ENCODE measurements around the gene FNDC10. TPM values are rescaled to one million over a fixed set of nuclear protein-coding genes. Genes with fewer than 3 reads are reported as not detected.

FNDC10 gene
- total RNA-seq, 2 experiments from 2014 or later = 1.7 to 1.9 TPM

DNA sequence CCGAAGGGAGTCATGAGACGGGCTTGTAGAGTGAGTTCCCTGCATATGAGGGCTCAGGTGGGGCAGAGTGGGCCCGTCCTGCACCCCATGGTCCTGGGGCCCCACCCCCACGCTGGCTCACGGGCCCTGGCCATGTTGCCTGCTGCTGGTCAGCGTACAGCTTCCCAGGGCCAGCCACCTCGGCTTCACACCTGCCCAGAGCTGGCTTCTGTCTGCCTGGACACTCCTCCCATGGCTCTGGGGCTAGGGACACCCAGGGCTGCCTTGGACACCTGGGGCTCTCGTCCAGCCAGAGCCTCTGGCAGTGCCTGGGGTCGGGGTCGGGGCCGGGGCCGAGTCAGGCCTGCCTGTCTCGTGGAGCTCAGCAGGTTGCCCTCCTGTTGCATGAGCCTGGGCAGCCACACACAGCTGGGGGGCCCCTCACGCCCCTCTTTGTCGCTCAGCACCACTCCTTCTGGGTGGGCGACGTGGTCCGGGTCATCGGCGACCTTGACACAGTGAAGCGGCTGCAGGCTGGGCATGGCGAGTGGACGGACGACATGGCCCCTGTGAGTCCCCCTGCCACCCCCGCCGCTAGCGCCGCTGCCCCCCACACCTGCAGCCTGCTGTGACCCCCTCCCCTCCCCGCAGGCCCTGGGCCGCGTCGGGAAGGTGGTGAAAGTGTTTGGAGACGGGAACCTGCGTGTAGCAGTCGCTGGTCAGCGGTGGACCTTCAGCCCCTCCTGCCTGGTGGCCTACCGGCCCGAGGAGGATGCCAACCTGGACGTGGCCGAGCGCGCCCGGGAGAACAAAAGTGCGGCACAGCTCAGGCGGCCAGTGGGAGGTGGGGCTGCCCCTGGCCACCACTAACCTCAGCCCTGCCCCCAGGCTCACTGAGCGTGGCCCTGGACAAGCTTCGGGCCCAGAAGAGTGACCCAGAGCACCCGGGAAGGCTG lies 26.5 kb upstream of the FNDC10 start:
- ATAC-seq (no peak), DNase-seq (no peak)
- intact Hi-C loops (cut with DNase I, micrococcal nuclease) = no loop called here
- ChIA-PET CTCF (interaction anchor here (0.6 kb wide), 1 partner anchor 28 kb away, joined by 3 read pairs; no protein-coding TSS in a partner anchor), POLR2A (interaction anchor here (0.5 kb wide), 1 partner anchor 61 kb away, joined by 4 read pairs; no protein-coding TSS in a partner anchor)
- Mint-ChIP-seq H3K27me3 (peaks cover 3% of the 10 kb centered on the region), H3K27ac (no peak overlapping the region), H3K4me3 (no peak overlapping the region), H3K36me3 (ENCODE audit: low read depth) (peaks cover 2% of the 10 kb centered on the region), H3K4me1 (peaks cover 6% of the 10 kb centered on the region), H3K9me3 (ENCODE audit: low read depth) (no peaks in the 10 kb centered on the region)

DNA sequence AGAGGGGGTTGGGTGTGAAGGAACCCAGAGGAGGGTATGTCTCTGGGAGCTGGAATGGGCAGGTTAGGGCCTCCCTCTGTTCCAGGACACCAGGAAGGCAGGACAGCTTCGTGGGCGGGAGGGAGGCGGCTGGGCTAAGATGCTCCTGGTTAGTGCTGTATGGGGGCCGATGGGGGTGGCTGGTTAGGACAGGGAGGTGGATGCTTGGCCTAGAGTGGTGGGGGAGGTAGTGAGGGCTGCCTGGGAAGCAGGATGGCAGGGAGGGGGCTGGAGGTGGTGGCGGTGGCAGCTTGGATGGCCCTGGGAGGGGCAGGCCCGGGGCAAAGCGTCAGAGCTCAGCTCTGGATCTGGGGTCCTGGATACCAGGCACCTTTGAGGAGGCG lies 25.9 kb upstream of the FNDC10 start:
- Mint-ChIP-seq H3K4me1 (peaks cover 5% of the 10 kb centered on the region), H3K36me3 (ENCODE audit: low read depth) (peaks cover 2% of the 10 kb centered on the region), H3K4me3 (no peak overlapping the region), H3K27ac (no peak overlapping the region), H3K27me3 (peaks cover 2% of the 10 kb centered on the region), H3K9me3 (ENCODE audit: low read depth) (no peaks in the 10 kb centered on the region)
- CTCF ChIA-PET = interaction anchor here (0.6 kb wide), 1 partner anchor 29 kb away, joined by 3 read pairs; no protein-coding TSS in a partner anchor
- DNase-seq (no peak), ATAC-seq (no peak)
- POLR2A ChIA-PET = no interaction called here
- intact Hi-C loops (cut with DNase I, micrococcal nuclease) = no loop called here

GRCh38 chr1:1625404-1625775 lies 25.5 kb upstream of the FNDC10 start:
- peaks cover 2% of the 10 kb centered on the region for H3K27me3 Mint-ChIP-seq
- H3K4me3 Mint-ChIP-seq = no peak overlapping the region
- H3K4me1 Mint-ChIP-seq = peaks cover 5% of the 10 kb centered on the region
- CTCF ChIA-PET = interaction anchor here (0.6 kb wide), 1 partner anchor 29 kb away, joined by 3 read pairs; no protein-coding TSS in a partner anchor
- intact Hi-C loops (cut with DNase I, micrococcal nuclease) = no loop called here
- DNase-seq = no peak
- POLR2A ChIA-PET = no interaction called here
- no peaks in the 10 kb centered on the region for H3K9me3 Mint-ChIP-seq (ENCODE audit: low read depth)
- no peak for ATAC-seq
- no peak overlapping the region for H3K27ac Mint-ChIP-seq
- H3K36me3 Mint-ChIP-seq (ENCODE audit: low read depth) = peaks cover 2% of the 10 kb centered on the region

DNA sequence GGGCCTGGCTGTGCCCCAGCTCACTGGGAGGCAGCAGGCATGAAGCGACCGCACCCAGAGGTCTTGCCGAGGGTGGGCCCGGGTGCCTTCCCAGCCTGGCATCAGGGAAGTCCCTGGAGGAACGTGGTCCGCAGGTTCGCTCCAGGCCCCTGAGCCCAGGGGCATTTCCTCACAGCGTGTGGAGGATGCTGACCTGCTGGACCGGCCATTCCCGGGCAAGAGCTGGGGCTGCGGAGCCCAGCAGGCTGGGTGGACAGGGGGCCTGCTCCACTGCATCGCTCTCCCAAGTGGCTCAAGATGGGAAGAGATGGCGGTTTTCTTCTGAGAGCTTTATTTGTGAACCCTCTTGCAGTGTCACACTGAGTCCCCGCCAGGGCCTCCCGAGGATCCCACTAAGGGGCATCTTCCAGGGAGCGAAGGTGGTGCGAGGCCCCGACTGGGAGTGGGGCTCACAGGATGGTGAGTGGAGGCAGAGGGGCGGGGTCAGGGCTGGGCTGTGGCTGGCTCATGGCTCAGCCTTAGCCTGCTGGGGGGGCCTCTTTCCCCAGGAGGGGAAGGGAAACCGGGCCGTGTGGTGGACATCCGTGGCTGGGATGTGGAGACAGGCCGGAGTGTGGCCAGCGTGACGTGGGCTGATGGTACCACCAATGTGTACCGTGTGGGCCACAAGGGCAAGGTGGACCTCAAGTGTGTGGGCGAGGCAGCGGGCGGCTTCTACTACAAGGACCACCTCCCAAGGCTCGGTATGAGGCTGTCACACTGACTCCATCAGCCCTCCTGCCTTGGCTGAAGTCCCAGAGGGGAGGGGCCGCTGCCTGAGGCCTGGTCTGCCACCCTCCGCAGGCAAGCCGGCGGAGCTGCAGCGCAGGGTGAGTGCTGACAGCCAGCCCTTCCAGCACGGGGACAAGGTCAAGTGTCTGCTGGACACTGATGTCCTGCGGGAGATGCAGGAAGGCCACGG lies 24.8 kb upstream of the FNDC10 start:
- intact Hi-C loops (cut with DNase I, micrococcal nuclease) = no loop called here
- no peak overlapping the region for H3K27ac Mint-ChIP-seq
- no peaks in the 10 kb centered on the region for H3K27me3 Mint-ChIP-seq
- H3K36me3 Mint-ChIP-seq (ENCODE audit: low read depth) = no peaks in the 10 kb centered on the region
- no peak overlapping the region for H3K4me3 Mint-ChIP-seq
- DNase-seq (no peak), ATAC-seq (no peak)
- ChIA-PET CTCF (no interaction called here), POLR2A (no interaction called here)
- H3K9me3 Mint-ChIP-seq (ENCODE audit: low read depth) = no peaks in the 10 kb centered on the region
- peaks cover under 1% of the 10 kb centered on the region for H3K4me1 Mint-ChIP-seq

GRCh38 chr1:1623631-1624442 lies 23.9 kb upstream of the FNDC10 start:
- H3K27ac Mint-ChIP-seq = no peak overlapping the region
- H3K4me1 Mint-ChIP-seq = no peaks in the 10 kb centered on the region
- no peaks in the 10 kb centered on the region for H3K36me3 Mint-ChIP-seq (ENCODE audit: low read depth)
- no peak overlapping the region for H3K4me3 Mint-ChIP-seq
- DNase-seq (no peak), ATAC-seq (no peak)
- H3K9me3 Mint-ChIP-seq (ENCODE audit: low read depth) = no peaks in the 10 kb centered on the region
- no peaks in the 10 kb centered on the region for H3K27me3 Mint-ChIP-seq
- ChIA-PET CTCF (no interaction called here), POLR2A (interaction anchor here (0.6 kb wide), 1 partner anchor 392 kb away, joined by 3 read pairs; the partner anchor contains the start of genes B3GALT6 and SDF4)
- intact Hi-C loops (cut with DNase I, micrococcal nuclease) = no loop called here

DNA sequence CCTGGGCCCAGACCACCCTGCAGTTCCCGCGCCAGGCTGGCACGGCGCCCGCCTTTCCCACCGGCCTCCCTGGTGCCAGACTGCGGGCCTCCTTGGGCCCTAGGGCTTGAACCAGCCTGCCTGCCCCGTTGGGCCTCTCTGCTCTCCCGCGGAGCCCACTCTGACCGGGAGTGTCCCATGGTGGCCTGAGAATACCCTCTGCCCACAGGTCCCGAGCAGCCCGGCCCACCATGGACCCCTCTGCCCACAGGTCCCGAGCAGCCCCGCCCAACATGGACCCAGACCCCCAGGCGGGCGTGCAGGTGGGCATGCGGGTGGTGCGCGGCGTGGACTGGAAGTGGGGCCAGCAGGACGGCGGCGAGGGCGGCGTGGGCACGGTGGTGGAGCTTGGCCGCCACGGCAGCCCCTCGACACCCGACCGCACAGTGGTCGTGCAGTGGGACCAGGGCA lies 23.3 kb upstream of the FNDC10 start:
- H3K27ac Mint-ChIP-seq = no peak overlapping the region

GRCh38 chr1:1622788-1623094 lies 22.8 kb upstream of the FNDC10 start:
- no peaks in the 10 kb centered on the region for H3K4me1 Mint-ChIP-seq
- H3K27me3 Mint-ChIP-seq = no peaks in the 10 kb centered on the region
- CTCF ChIA-PET = no interaction called here

More for the DNA sequence above, 23.3 kb upstream of the FNDC10 start:
- H3K4me1 Mint-ChIP-seq = no peaks in the 10 kb centered on the region
- no peak overlapping the region for H3K4me3 Mint-ChIP-seq
- CTCF ChIA-PET = no interaction called here
- intact Hi-C loops (cut with DNase I, micrococcal nuclease) = no loop called here
- no peak for DNase-seq
- no peaks in the 10 kb centered on the region for H3K36me3 Mint-ChIP-seq (ENCODE audit: low read depth)
- POLR2A ChIA-PET = no interaction called here
- no peaks in the 10 kb centered on the region for H3K27me3 Mint-ChIP-seq
- no peak for ATAC-seq
- no peaks in the 10 kb centered on the region for H3K9me3 Mint-ChIP-seq (ENCODE audit: low read depth)

DNA sequence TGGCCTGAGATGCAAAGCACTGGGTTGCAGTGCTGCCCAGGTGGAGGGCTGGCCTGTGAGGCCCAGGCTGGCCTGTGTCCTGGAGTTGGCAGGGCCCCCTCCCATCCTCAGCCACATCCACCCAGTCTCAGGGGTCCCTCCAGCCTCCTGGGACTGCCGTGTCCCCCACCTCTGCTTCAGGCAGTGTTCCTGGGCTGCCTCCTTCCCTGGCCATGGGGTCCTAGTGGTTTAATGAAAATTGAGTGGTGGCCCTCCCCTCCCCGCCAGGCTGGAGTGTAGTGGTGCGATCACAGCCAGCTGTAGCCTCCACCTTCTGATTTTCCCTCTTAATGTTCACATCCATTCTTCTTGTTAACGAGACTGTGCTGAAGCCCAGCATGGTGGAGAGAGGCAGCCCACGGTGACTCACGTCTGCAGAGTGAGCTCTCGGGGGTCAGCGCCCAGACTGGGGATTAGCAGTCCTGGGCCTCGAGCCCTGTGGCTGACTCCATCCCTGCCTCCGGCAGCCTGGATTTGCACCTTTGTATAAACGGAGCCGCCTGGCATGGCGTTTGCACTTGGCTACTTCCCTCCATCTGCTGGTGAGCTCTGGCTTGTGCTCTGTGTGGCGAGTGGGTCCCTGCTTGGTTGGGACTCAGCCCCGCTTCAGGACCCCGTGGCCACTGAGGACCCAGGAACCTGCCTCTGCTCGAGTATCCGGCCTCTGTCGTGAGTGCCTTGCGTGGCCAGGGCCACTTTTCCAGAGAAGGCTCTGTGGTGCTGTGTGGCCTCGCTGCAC lies 22.3 kb upstream of the FNDC10 start:
- ATAC-seq (no peak), DNase-seq (no peak)
- intact Hi-C loops (cut with DNase I, micrococcal nuclease) = no loop called here
- Mint-ChIP-seq H3K9me3 (ENCODE audit: low read depth) (no peaks in the 10 kb centered on the region), H3K27ac (no peak overlapping the region), H3K27me3 (no peaks in the 10 kb centered on the region), H3K4me3 (no peak overlapping the region), H3K4me1 (peaks cover 5% of the 10 kb centered on the region), H3K36me3 (ENCODE audit: low read depth) (no peaks in the 10 kb centered on the region)
- CTCF ChIA-PET = interaction anchor here (0.6 kb wide), 1 partner anchor 244 kb away, joined by 3 read pairs; no protein-coding TSS in a partner anchor
- POLR2A ChIA-PET = no interaction called here

More at GRCh38 chr1:1622788-1623094, 22.8 kb upstream of the FNDC10 start:
- no peak overlapping the region for H3K27ac Mint-ChIP-seq
- DNase-seq (no peak), ATAC-seq (no peak)
- H3K9me3 Mint-ChIP-seq (ENCODE audit: low read depth) = no peaks in the 10 kb centered on the region
- intact Hi-C loops (cut with DNase I, micrococcal nuclease) = no loop called here
- H3K4me3 Mint-ChIP-seq = no peak overlapping the region
- no peaks in the 10 kb centered on the region for H3K36me3 Mint-ChIP-seq (ENCODE audit: low read depth)
- POLR2A ChIA-PET = no interaction called here

GRCh38 chr1:1621173-1622009 lies 21.5 kb upstream of the FNDC10 start:
- Mint-ChIP-seq H3K4me1 (peaks cover 8% of the 10 kb centered on the region), H3K4me3 (no peak overlapping the region), H3K9me3 (ENCODE audit: low read depth) (no peaks in the 10 kb centered on the region), H3K27me3 (no peaks in the 10 kb centered on the region), H3K27ac (no peak overlapping the region), H3K36me3 (ENCODE audit: low read depth) (no peaks in the 10 kb centered on the region)
- no peak for DNase-seq
- POLR2A ChIA-PET = no interaction called here
- ATAC-seq = no peak
- CTCF ChIA-PET = interaction anchor here (0.6 kb wide), 1 partner anchor 244 kb away, joined by 3 read pairs; no protein-coding TSS in a partner anchor
- intact Hi-C loops (cut with DNase I, micrococcal nuclease) = no loop called here

Data from activated CD4-positive, alpha-beta T cell treated with anti-CD3 and anti-CD28 coated beads for 36 hours (primary cell).